A549 (cell line): ENCODE data around the gene HBG2. TPM values are rescaled to one million over a fixed set of nuclear protein-coding genes. Genes with fewer than 3 reads are reported as not detected.

Experiments used
- ATAC-seq, 2 experiments: fragments of 200-7000 bp in 1 of 2; fragments of >200 bp in 1 of 2; cut with Nextera tagmentation in 1 of 2; cut with Tn5 transposase in 1 of 2; 3 replicates each; pipeline versions ENCODE4 v1.8.0 to v1.9.1; 2018 to 2020; ENCODE audit warnings: mild to moderate bottlenecking in 1 of 2, moderate library complexity in 1 of 2
- CTCF ChIA-PET: fragments of 300-600 bp; sonication (Branson Sonifier 250); formaldehyde crosslinking; extraction: SDS; loops from one replicate; lab custom pipeline; 2021; ENCODE audit warnings: antibody characterized with exemption, inconsistent platforms; lab: Yijun Ruan, JAX
- POLR2A ChIA-PET: fragments of 350-600 bp; formaldehyde crosslinking; extraction: SDS; loops from one replicate; lab custom pipeline; 2021; ENCODE audit warnings: antibody characterized with exemption, inconsistent platforms; lab: Yijun Ruan, JAX
- DNase-seq, 2 experiments: peaks; one replicate each; pipeline versions ENCODE4 v3.0.0 to v3.0.0-alpha.2; 2011 to 2016; ENCODE audit warnings: low read depth in 1 of 2, low spot score in 1 of 2
- FAIRE-seq: peaks from 2 replicates; lab custom pipeline; 2011; peaks lifted over from hg19 to GRCh38; lab: Jason Lieb, UNC
- H3K27ac ChIP-seq, 2 experiments: fragments of >200 bp; sonication (Bioruptor Twin); formaldehyde crosslinking; 3 replicates each; pipeline ENCODE4 v1.5.1; 2016 to 2017
- H3K4me1 ChIP-seq: fragments of >200 bp; sonication (Bioruptor Twin); formaldehyde crosslinking; 3 replicates; pipeline ENCODE4 v1.6.1; 2016
- H3K4me2 ChIP-seq: fragments of >200 bp; sonication (Bioruptor Twin); formaldehyde crosslinking; 3 replicates; pipeline ENCODE4 v1.6.1; 2016
- H3K4me3 ChIP-seq: fragments of >200 bp; sonication (Bioruptor Twin); formaldehyde crosslinking; 3 replicates; pipeline ENCODE4 v1.5.1; 2016
- H3K9me3 ChIP-seq: fragments of >200 bp; sonication (Bioruptor Twin); formaldehyde crosslinking; 3 replicates; pipeline ENCODE4 v1.6.1; 2016
- CBX2 ChIP-seq: fragments of 200-600 bp; sonication (generic); IDR thresholded peaks from 2 replicates; pipeline ENCODE4 v1.6.1; 2016; ENCODE audit warnings: low read depth, mild to moderate bottlenecking, borderline replicate concordance
- CHD2 ChIP-seq: fragments of 150-350 bp; IDR thresholded peaks from 2 replicates; pipeline ENCODE4 v1.6.1; 2014; ENCODE audit warnings: low read length; ENCODE audit not compliant: partially characterized antibody
- EHMT2 ChIP-seq: fragments of 200-600 bp; sonication (generic); IDR thresholded peaks from 2 replicates; pipeline ENCODE4 v1.6.1; 2016; ENCODE audit warnings: antibody characterized with exemption, low read depth, mild to moderate bottlenecking, moderate library complexity
- FOXS1 ChIP-seq: fragments of 250-450 bp; sonication (Bioruptor Pico); IDR thresholded peaks from 2 replicates; pipeline ENCODE4 v1.5.0; 2020; ENCODE audit warnings: mild to moderate bottlenecking, moderate library complexity
- GATA3 ChIP-seq: IDR thresholded peaks from 2 replicates; pipeline ENCODE4 v1.6.1; 2012; ENCODE audit warnings: borderline replicate concordance
- HEYL ChIP-seq: fragments of 250-450 bp; sonication (Bioruptor Pico); IDR thresholded peaks from 2 replicates; pipeline ENCODE4 v1.8.0; 2021; ENCODE audit warnings: mild to moderate bottlenecking, moderate library complexity
- JUNB ChIP-seq: fragments of >200 bp; sonication (Bioruptor Twin); formaldehyde crosslinking; IDR thresholded peaks from 2 replicates; pipeline ENCODE4 v1.6.1; 2016
- KDM1A ChIP-seq: fragments of 200-600 bp; sonication (generic); IDR thresholded peaks from 2 replicates; pipeline ENCODE4 v1.6.1; 2016; ENCODE audit warnings: low read depth, mild to moderate bottlenecking
- KDM5A ChIP-seq: fragments of 200-600 bp; sonication (generic); IDR thresholded peaks from 2 replicates; pipeline ENCODE4 v1.6.1; 2016; ENCODE audit warnings: antibody characterized with exemption, mild to moderate bottlenecking
- MAFK ChIP-seq: fragments of 450-650 bp; IDR thresholded peaks from 2 replicates; pipeline ENCODE4 v1.6.1; 2014; ENCODE audit not compliant: partially characterized antibody
- MAZ ChIP-seq: fragments of 150-350 bp; IDR thresholded peaks from 2 replicates; pipeline ENCODE4 v1.6.1; 2014; ENCODE audit warnings: antibody characterized with exemption, low read depth, low read length, borderline replicate concordance
- NPAS2 ChIP-seq: fragments of 250-450 bp; sonication (Bioruptor Pico); IDR thresholded peaks from 2 replicates; pipeline ENCODE4 v1.8.0; 2022; ENCODE audit warnings: mild to moderate bottlenecking, moderate library complexity, borderline replicate concordance
- NR3C1 ChIP-seq: fragments of >200 bp; sonication (Bioruptor Twin); formaldehyde crosslinking; IDR thresholded peaks from 3 replicates; pipeline ENCODE4 v1.6.1; 2017
- POLR2A ChIP-seq: IDR thresholded peaks from 2 replicates; pipeline ENCODE4 v1.6.1; 2012; ENCODE audit warnings: mild to moderate bottlenecking, low read length
- TFCP2L1 ChIP-seq: fragments of 250-450 bp; sonication (Bioruptor Pico); IDR thresholded peaks from 2 replicates; pipeline ENCODE4 v1.5.0; 2021; ENCODE audit warnings: mild to moderate bottlenecking
- ZC3H11A ChIP-seq: fragments of 450-650 bp; IDR thresholded peaks from 2 replicates; pipeline ENCODE4 v1.6.1; 2014; ENCODE audit warnings: antibody characterized with exemption, mild to moderate bottlenecking
- ZFP36 ChIP-seq: fragments of 450-650 bp; IDR thresholded peaks from 2 replicates; pipeline ENCODE4 v1.6.1; 2014; ENCODE audit warnings: borderline replicate concordance; ENCODE audit not compliant: partially characterized antibody
- ZNF302 ChIP-seq: fragments of 250-450 bp; sonication (Bioruptor Pico); IDR thresholded peaks from 2 replicates; pipeline ENCODE4 v1.9.0; 2021; ENCODE audit warnings: inconsistent platforms, mild to moderate bottlenecking, moderate library complexity
- ZSCAN20 ChIP-seq: fragments of 250-450 bp; sonication (Bioruptor Pico); IDR thresholded peaks from 2 replicates; pipeline ENCODE4 v1.8.0; 2022; ENCODE audit warnings: mild to moderate bottlenecking, moderate library complexity
- WGBS: methylation state at CpG from one replicate; pipeline ENCODE4 v1.1.6; 2017; ENCODE audit errors: missing lambda C conversion rate; 5-methylcytosine and 5-hydroxymethylcytosine counted together
- polyA plus RNA-seq, 4 experiments: library from polyadenylated mRNA; depleted of rRNA in 3 of 4; stranded (reverse); fragments of >200 nt; fragmentation: RNase III in 1 of 4; extraction: RNeasy Plus Mini Kit Qiagen cat#74134 plus additional on column Dnase treatment in 1 of 4; gene quantifications; 2 replicates in 3 of 4; 3 replicates in 1 of 4; pipeline ENCODE4 v1.2.3, GENCODE V29; 2011 to 2017
- TF ChIP-seq, protein P1 (sequence below): fragments of 150-350 bp; IDR thresholded peaks from 2 replicates; pipeline ENCODE4 v1.6.1; 2014; ENCODE audit warnings: low read depth, mild to moderate bottlenecking, low read length
- TF ChIP-seq, protein P2 (sequence below): fragments of 200-600 bp; sonication (generic); IDR thresholded peaks from 2 replicates; pipeline ENCODE4 v1.6.1; 2016; ENCODE audit warnings: antibody characterized with exemption, mild to moderate bottlenecking, moderate library complexity
- TF ChIP-seq, protein P3 (sequence below): IDR thresholded peaks from 2 replicates; pipeline ENCODE4 v1.6.1; 2012; ENCODE audit warnings: low read depth, borderline replicate concordance
- TF ChIP-seq, protein P4 (sequence below): IDR thresholded peaks from 2 replicates; pipeline ENCODE4 v1.6.1; 2012

The HBG2 gene
- polyA plus RNA-seq, 2 of the 4 experiments (the other 2 are of a cell fraction), result not detected

DNA sequence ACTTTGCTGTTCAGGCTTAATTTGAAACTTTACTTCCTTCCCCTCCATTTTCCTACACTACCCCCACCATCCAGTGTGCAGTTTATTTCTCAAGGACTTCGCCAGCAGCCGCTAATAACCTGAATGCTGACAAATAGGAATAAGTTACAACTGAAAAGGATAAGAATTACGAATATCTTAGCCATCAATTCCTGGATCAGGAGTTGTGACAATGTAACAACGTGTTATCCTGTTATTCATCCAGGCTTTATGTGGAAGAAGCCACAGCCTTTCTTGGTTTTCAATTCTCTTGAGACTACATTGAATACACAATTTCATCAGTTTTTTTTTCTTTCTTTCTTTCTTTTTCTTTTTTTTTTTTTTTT lies 10.8 kb downstream of the HBG2 start:
- FAIRE-seq (no peak), DNase-seq (no peak), ATAC-seq (no peak)
- TF ChIP-seq MAFK (no peak), POLR2A (no peak), GATA3 (no peak), FOXS1 (no peak), ZC3H11A (no peak), JUNB (no peak), CBX2 (no peak), ZNF302 (CRISPR knock-in tag) (no peak), ZFP36 (no peak), TFCP2L1 (CRISPR knock-in tag) (no peak), NPAS2 (no peak)
- H3K4me2 ChIP-seq, result no peak overlapping the region
- no peaks in the 10 kb centered on the region for H3K9me3 ChIP-seq
- no peak overlapping the region for H3K27ac ChIP-seq
- no peaks in the 10 kb centered on the region for H3K4me1 ChIP-seq
- WGBS, result 29% methylated on average over 4 of the region's 4 CpGs
- CTCF ChIA-PET, result no interaction called here
- POLR2A ChIA-PET, result no interaction called here
- H3K4me3 ChIP-seq, result no peak overlapping the region

DNA sequence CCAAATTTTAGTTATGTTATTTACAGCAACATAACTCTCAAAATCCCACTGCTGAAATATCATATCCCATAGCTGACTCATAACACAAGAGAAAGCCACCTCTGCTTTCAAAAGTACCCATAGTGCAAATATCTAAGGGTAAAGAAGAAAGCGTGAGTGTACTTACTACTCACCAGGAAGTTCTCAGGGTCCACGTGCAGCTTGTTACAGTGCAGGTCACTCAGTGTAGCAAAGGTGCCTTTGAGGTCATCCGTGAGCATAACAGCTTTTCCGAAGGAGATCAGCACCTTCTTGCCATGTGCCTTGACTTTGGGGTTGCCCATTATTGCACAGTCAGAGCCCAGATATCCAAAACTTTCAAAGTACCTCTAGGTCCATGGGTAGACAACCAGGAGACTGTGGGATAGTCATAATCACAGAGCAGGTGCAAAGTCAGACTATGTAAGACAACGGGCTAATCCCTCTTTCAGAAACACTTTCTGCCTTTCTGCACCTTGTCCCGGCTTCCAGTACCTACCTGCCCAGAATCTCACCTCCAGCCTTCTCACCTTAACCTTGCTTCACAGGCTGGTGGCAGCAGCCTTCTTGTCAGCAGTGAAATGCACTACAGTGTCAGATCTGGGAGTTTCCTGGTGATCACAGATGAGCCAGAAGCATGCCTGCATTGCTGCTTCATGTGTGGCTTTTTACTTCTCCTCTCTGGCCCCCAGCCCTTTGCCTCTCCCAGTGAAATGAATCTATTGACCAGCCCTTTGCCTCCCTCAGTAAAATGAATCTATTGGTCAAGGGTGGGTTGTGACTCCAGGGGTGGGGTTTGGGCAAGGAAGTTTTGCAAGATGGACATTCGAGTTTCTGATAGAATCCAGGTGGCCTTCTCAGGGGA lies 11.4 kb downstream of the HBG2 start:
- ATAC-seq (no peak; a peak in 1 of 6 replicates), DNase-seq (no peak), FAIRE-seq (no peak)
- TF ChIP-seq, protein P1, sequence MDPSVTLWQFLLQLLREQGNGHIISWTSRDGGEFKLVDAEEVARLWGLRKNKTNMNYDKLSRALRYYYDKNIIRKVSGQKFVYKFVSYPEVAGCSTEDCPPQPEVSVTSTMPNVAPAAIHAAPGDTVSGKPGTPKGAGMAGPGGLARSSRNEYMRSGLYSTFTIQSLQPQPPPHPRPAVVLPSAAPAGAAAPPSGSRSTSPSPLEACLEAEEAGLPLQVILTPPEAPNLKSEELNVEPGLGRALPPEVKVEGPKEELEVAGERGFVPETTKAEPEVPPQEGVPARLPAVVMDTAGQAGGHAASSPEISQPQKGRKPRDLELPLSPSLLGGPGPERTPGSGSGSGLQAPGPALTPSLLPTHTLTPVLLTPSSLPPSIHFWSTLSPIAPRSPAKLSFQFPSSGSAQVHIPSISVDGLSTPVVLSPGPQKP, result no peak
- no peak for TF ChIP-seq TFCP2L1 (CRISPR knock-in tag)
- TF ChIP-seq ZSCAN20, result no peak
- H3K27ac ChIP-seq, result no peak overlapping the region
- H3K4me3 ChIP-seq, result no peak overlapping the region
- WGBS, result 34% methylated on average over 7 of the region's 7 CpGs
- no peaks in the 10 kb centered on the region for H3K4me1 ChIP-seq
- no peak overlapping the region for H3K4me2 ChIP-seq
- POLR2A ChIA-PET, result no interaction called here
- no peaks in the 10 kb centered on the region for H3K9me3 ChIP-seq
- CTCF ChIA-PET, result no interaction called here

DNA sequence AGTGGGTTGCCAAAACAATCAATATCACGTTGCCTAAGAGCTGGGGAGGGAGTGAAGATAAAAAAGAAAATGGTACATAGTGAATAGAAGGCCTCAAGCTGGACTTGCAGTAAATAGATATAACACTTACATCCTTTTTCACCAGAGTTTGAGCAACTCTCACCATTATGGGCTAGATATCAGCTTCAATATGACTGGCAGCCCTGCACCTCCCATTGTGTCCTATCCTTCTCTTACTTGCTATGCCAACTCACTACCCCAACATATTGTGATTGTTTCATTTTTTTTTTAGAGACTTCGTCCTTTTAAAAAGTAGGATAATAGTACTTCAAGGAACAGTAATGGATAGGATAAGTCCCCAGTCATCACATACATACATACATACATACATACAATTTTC lies 12.4 kb downstream of the HBG2 start:
- no peak for FAIRE-seq
- WGBS, result 19% methylated on average over 2 of the region's 2 CpGs
- H3K4me1 ChIP-seq, result no peaks in the 10 kb centered on the region
- H3K9me3 ChIP-seq, result no peaks in the 10 kb centered on the region
- H3K27ac ChIP-seq, result no peak overlapping the region
- no peak overlapping the region for H3K4me2 ChIP-seq
- ChIA-PET POLR2A (no interaction called here), CTCF (interaction anchor here (1.0 kb wide), 1 partner anchor 10 kb away, joined by 3 read pairs; no protein-coding TSS in a partner anchor)
- no peak for ATAC-seq
- DNase-seq, result no peak
- no peak overlapping the region for H3K4me3 ChIP-seq
- TF ChIP-seq CHD2 (no peak), EHMT2 (no peak), HEYL (CRISPR knock-in tag) (no peak), KDM1A (no peak), NPAS2 (no peak), NR3C1 (no peak), KDM5A (no peak), ZC3H11A (no peak), MAZ (no peak), CBX2 (no peak)
- TF ChIP-seq, protein P2, sequence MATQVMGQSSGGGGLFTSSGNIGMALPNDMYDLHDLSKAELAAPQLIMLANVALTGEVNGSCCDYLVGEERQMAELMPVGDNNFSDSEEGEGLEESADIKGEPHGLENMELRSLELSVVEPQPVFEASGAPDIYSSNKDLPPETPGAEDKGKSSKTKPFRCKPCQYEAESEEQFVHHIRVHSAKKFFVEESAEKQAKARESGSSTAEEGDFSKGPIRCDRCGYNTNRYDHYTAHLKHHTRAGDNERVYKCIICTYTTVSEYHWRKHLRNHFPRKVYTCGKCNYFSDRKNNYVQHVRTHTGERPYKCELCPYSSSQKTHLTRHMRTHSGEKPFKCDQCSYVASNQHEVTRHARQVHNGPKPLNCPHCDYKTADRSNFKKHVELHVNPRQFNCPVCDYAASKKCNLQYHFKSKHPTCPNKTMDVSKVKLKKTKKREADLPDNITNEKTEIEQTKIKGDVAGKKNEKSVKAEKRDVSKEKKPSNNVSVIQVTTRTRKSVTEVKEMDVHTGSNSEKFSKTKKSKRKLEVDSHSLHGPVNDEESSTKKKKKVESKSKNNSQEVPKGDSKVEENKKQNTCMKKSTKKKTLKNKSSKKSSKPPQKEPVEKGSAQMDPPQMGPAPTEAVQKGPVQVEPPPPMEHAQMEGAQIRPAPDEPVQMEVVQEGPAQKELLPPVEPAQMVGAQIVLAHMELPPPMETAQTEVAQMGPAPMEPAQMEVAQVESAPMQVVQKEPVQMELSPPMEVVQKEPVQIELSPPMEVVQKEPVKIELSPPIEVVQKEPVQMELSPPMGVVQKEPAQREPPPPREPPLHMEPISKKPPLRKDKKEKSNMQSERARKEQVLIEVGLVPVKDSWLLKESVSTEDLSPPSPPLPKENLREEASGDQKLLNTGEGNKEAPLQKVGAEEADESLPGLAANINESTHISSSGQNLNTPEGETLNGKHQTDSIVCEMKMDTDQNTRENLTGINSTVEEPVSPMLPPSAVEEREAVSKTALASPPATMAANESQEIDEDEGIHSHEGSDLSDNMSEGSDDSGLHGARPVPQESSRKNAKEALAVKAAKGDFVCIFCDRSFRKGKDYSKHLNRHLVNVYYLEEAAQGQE, result no peak
- TF ChIP-seq, protein P1, result no peak
- TF ChIP-seq, protein P3, sequence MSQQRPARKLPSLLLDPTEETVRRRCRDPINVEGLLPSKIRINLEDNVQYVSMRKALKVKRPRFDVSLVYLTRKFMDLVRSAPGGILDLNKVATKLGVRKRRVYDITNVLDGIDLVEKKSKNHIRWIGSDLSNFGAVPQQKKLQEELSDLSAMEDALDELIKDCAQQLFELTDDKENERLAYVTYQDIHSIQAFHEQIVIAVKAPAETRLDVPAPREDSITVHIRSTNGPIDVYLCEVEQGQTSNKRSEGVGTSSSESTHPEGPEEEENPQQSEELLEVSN, result no peak
- TF ChIP-seq, protein P4, sequence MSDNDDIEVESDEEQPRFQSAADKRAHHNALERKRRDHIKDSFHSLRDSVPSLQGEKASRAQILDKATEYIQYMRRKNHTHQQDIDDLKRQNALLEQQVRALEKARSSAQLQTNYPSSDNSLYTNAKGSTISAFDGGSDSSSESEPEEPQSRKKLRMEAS, result no peak
- TF ChIP-seq, all 56 proteins: peak for 0
